Anterior cingulate cortex (tissue), 58 donors: ENCODE measurements around the gene C14orf93.
A peak's percentile ranks its signal among the peaks of the same experiment; 100 is the strongest.

ENCODE experiments used
- DNase-seq, 58 donors: peaks; one replicate each; lab custom pipeline; 2025; lab: John Stamatoyannopoulos, UW

Gene C14orf93

GRCh38 chr14:22996768-22997654 lies 12.9 kb downstream of the C14orf93 start:
- no peak for DNase-seq

GRCh38 chr14:22995889-22996625 lies 13.9 kb downstream of the C14orf93 start:
- no peak for DNase-seq

- DNase-seq, result peak in 2 of 58 donors; percentile 4 to 10
These were observed 15.1 kb downstream of the C14orf93 start for GRCh38 chr14:22994762-22995275.

GRCh38 chr14:22993517-22993916 lies 16.4 kb downstream of the C14orf93 start:
- DNase-seq, result no peak

- DNase-seq, result no peak
These were observed 18.1 kb downstream of the C14orf93 start for GRCh38 chr14:22991852-22992251.

- DNase-seq, result no peak
These were observed 22.7 kb downstream of the C14orf93 start for GRCh38 chr14:22987291-22987690.

GRCh38 chr14:22986508-22987054 lies 23.4 kb downstream of the C14orf93 start:
- DNase-seq, result peak in 55 of 58 donors; percentile 9 to 94 (median 74)

- no peak for DNase-seq
These were observed 23.9 kb downstream of the C14orf93 start for GRCh38 chr14:22985894-22986507.

GRCh38 chr14:22984959-22985658 lies 24.8 kb downstream of the C14orf93 start:
- no peak for DNase-seq

- peak in 46 of 58 donors; percentile 6 to 64 (median 32) for DNase-seq
These were observed 27.3 kb downstream of the C14orf93 start, which contains the start of gene AJUBA for GRCh38 chr14:22982477-22983245. TSS of gene AJUBA (minus strand) at chr14:22982551. CDS start at chr14:22982266, 285 bp downstream.

- no peak for DNase-seq
These were observed 28.0 kb downstream of the C14orf93 start for GRCh38 chr14:22981876-22982476.

- DNase-seq, result no peak
These were observed 28.7 kb downstream of the C14orf93 start for GRCh38 chr14:22981090-22981875.

- DNase-seq, result no peak
These were observed 29.3 kb downstream of the C14orf93 start for GRCh38 chr14:22980672-22981089.

GRCh38 chr14:22979748-22980392 lies 30.1 kb downstream of the C14orf93 start:
- no peak for DNase-seq

- DNase-seq, result no peak
These were observed 30.8 kb downstream of the C14orf93 start for GRCh38 chr14:22978981-22979671.

- DNase-seq, result no peak
These were observed 31.5 kb downstream of the C14orf93 start for GRCh38 chr14:22978487-22978837.
